GM12801 (cell line): ENCODE data around the gene CCDC141.

Experiments
- CTCF ChIP-seq: IDR thresholded peaks from one replicate; pipeline ENCODE4 v1.5.1; 2011; ENCODE audit warnings: control low read depth; ENCODE audit not compliant: insufficient read length; ENCODE audit errors: extremely low read depth

Gene CCDC141

GRCh38 chr2:178927173-178927572 is 122.8 kb downstream of the CCDC141 start:
- TF ChIP-seq CTCF: no peak

- TF ChIP-seq CTCF: no peak
These were observed 125.1 kb downstream of the CCDC141 start for GRCh38 chr2:178924817-178925216.

- TF ChIP-seq CTCF: no peak
These were observed 126.4 kb downstream of the CCDC141 start for GRCh38 chr2:178923546-178923945.

GRCh38 chr2:178920916-178921513 is 128.9 kb downstream of the CCDC141 start:
- no peak for TF ChIP-seq CTCF

- no peak for TF ChIP-seq CTCF
These were observed 132.4 kb downstream of the CCDC141 start for GRCh38 chr2:178917555-178917954.

- no peak for TF ChIP-seq CTCF
These were observed 134.3 kb downstream of the CCDC141 start for GRCh38 chr2:178915423-178916173.

GRCh38 chr2:178914259-178914849 is 135.6 kb downstream of the CCDC141 start:
- TF ChIP-seq CTCF: no peak
